ENCODE results near the gene CEL.

DNA sequence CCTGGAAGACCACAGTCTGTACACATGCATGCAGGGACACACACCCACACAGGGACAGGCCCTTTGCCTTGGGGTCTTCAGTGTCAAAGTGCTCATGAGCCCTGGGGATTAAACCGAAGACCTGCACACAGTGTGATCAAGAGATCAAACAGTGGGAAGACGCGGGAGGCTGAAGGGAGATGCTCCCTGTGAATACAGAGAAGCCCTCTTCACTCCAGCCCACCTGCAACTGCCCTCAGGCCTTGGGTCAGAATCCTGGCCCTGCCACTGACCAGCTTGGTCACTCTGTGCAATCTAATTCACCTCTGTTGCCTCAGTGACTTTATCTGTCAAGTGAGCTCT is 56.4 kb downstream of the CEL start:
- TF ChIP-seq POLR2AphosphoS5 (IDR thresholded peaks at IDR 0.05; ENCODE audit: borderline replicate concordance, low read depth, low read length) (no peak), EZH2 (IDR thresholded peaks at IDR 0.05) (no peak), FOXP2 (optimal IDR thresholded peaks at IDR 0.05; ENCODE audit: control extremely low read depth, extremely low read length, insufficient read depth) (no peak)

Data from SK-N-MC (cell line).